Measurements from ENCODE around the gene SDC1.

SDC1 gene

GRCh38 chr2:20227894-20228505, 3.1 kb upstream of the SDC1 start:
- no peak for DNase-seq

DNA sequence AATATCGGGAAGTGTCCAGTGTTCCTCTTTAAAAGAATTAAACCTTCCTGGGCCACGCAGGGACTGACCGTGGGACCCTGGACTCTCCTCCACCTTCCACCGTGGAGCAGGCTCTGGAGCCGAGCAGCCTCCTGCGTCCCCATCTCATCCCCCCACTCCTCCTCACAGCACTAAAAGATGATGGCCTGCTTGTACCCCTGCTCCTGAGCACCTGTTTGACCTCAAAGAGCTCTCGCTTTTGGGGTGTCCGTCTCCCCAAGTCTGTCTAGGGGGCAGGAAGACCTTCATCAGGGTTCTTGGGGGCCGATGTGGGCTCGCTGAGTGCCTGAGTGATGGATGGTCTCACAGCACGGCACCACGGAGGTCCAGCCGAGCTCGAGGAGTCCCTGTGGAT, 1.2 kb upstream of the SDC1 start:
- no peak for DNase-seq

DNA sequence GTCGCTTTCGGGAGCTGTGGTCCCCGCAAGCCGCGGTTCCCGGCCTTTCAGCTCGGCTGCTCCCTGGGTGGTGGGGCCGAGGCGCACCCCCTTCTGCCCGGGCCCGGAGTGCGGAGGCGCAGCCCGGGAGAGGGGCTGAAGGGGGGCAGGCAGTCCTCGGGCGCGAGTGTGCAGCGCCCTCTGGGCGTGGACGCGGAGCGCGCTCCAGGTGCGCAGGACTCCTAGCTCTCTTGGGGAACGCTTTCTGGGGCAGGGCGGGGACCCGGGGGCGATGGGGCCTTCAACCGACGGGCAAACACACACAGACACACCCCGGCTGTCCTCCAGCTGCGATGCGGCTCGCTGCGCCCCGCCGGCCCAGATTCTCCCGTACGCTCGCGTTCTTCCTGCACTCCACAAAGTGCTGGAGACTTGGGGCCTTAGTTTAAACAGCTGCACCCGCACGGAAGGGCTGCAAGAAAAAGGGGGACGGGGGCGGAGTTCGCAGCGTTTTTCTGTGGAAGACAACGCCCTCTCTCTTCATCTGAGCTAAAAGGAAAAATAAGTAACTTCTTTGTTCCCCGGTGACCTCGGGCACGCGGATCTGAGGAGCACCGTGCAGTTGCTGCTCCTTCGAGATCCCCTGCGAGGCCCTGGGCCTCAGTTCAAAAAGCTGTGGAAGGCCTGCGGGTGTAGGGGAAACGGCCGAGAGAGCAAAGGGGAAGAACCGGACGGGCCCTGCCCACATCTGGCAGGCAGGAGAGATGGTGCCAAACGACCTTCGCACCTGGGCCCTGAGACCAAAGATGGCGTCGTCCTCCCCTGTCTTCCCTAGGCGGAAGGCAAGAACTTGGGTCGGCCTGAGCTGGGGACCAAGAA, 593 bp upstream of the SDC1 start:
- peak; percentile 76 for DNase-seq

DNA sequence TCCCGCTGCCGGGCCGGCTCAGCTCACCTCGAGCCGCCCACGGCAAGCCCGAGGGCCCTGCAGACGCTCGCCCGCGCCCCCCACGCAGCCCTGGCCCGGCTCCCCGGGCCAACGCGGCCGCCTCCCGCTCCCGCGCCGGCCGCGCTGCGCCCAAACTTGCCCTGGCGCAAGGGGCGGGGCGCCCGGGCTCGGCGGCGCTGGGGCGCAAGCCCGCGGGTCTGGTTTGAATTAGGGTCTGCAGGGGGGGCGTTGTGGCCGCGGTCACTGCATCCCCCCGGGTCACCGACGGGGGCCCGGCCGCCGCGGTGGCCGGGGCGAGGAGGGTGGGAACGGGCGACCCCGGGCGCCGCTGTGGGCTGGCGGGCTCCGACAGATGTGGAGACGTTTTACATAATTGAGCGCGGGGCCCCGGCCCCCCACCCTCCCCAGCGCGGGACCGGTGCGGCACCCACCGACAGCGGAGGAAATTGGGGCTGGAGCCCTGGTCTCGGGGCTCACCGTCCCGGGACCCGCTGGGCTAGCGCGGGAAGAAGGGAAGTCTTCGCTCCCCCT, 690 bp downstream of the SDC1 start:
- DNase-seq, result no peak

GRCh38 chr2:20223407-20224163, 1.3 kb downstream of the SDC1 start:
- DNase-seq, result peak; percentile 56

GRCh38 chr2:20222769-20223406, 2.0 kb downstream of the SDC1 start:
- peak; percentile 35 for DNase-seq

DNA sequence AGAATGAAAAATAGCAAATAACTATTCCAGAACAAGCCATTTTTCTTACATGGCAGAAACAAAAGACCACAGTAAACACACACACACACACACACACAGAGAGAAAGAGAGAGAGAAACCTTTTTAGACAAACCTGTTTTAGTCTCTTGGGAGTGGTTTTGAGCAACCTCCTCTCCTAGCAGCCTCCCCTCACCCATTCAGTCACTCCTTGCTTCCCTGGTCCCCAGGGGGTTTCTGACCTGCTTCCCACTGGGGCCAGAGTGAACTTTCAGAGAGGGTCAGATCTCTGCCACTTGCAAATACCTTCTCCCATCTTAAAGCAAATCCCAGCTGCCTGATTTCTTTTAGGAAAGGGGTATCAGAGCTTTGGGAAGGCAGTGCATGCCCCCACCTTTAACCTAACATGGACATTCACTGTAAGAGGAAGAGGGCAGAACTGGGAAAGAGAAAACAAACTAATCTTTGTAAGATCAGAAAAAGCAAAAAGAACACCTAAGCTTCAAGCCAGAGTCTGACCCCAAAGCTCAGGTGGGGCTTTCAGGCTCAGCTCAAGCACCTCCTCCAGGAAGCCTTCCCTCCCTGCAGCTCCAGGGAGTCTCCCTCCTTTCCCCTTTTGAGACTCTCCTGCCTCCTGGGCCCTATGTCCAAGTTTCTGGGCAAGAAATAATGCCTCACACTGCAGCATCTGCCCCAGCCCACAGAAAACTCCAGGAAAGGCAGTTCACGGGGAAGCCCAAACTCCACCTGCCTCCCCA, 2.7 kb downstream of the SDC1 start:
- no peak for DNase-seq

GRCh38 chr2:20221555-20221973, 3.4 kb downstream of the SDC1 start:
- DNase-seq, result no peak

- no peak for DNase-seq
Measured at GRCh38 chr2:20220806-20221554, 4.0 kb downstream of the SDC1 start.

- no peak for DNase-seq
Measured at GRCh38 chr2:20219763-20220380, 5.1 kb downstream of the SDC1 start.

DNA sequence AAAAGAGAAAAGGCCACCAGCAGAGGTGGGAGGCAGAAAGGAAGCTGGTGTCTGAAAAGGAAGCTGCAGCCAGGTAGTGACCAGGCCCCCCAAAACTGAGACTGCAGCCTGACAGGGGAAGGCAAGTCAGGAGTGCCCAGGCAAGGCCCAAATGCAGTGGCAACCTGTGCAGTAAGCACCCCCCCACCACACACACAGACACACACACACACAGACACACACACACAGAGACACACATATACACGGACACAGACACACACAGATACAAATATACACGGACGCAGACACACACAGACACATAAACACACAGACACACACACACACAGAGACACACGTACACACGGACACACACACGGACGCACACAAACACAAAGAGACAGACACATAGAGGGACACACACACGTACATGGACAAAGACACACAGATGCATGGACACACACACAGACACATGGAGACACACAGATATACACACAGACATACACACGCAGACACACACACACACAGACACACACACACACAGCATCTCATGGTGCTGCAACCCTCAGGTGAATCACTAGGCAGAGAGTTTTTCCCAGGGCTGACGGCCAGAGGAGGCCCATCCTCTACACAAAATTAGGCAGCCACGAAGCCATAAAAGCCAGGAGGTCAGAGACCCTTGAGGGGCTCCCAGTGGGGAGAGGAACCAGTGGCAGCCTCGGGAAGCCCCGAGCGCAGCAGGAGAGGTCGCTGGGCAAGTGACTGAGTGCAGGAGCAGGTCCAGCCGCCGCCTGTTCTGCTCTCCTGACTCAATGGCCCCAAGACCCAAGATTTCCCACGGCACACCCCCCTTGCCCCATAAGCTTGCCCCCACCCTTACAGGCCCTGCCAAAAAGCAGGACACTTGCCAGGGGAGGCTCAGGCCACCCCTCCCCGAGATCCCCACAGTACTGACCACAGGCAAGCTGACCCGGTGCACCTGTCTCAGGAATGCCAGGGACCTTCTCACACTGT, 6.3 kb downstream of the SDC1 start:
- DNase-seq, result no peak

DNA sequence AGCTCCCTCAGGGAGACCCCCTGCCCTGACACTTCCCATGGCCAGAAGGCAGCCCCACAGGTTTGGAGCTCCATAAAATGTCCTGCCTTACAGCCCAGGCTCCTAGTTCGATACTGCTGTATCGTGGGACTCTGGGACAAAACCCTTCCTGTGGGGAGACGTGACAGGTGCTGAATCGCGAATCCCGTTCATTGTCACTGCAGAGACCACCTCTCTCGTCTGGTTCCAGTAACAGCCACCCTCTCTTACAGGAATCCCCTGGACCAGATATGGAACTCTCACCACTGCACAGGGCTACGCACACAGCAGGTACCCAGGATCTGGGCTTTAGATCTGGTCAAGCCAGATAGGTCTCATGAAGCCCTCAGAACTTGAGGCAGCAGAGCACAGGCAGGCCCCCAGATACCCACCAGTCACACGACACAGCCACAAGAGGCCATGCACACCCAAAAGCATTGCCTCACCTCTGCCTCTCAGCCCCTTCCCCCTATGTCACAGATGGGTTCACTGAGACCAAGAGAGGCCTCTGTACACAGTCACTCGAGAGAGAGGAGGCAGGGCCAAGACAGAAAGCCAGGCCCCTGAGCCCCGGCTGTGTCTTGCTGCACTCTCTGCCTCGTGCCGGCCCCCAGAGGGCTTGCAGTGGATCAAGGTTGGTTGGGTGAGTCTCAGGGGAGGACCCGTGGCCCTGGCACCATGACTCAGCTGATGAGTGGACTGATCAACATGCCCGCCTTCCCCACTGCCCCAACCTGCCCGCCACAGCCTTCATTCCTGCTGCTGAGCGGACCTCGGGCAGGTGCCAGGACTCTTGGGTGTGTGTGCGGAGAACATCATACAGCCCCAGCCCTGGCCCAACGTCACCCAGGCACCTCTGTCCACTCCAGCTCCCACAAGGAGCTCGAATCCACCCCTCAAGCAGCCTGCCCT, 7.6 kb downstream of the SDC1 start:
- DNase-seq, result no peak

DNA sequence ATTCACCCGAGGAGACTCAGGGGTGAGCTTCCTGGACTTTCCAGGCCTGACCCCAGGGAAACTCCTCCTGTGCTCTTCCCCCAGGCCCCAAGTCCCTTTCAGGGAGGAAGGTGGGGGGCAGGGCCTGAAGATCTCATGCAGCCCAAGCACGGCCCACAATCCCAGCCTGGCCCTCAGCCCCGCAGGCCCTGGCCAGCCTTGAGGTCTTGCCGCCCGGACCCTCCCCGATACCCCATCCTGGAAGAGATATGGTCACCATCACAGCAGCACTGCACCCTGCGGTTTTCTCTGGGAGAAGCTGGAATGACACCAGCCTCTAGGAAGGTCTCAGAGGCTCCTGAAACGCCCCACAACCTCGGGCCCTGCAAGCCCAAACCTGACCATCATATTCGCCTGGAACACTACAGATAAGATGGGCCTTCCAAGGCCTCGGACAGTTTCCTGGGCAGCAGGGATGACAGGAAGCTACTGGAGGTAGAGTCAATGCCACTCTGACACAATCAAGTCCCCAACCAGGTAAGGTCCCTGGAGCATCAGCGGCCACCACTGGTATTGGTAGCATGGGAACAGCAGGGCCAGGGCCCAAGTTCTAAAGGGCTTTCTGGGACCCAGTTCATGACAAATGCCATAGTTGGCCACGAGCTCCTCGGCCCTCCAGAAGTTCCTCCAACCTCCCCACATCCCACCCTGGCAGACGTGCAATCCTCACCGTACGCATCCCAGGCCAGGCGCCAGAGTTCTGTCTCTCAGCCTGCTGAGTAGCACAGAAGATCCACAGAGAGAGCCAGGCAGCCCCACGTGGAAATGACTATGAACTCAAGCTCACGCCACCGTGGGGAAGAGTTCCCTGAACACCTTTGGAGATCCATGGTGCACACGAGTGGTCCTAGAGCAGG, 8.6 kb downstream of the SDC1 start:
- no peak for DNase-seq

GRCh38 chr2:20215183-20216040, 9.5 kb downstream of the SDC1 start:
- no peak for DNase-seq

DNA sequence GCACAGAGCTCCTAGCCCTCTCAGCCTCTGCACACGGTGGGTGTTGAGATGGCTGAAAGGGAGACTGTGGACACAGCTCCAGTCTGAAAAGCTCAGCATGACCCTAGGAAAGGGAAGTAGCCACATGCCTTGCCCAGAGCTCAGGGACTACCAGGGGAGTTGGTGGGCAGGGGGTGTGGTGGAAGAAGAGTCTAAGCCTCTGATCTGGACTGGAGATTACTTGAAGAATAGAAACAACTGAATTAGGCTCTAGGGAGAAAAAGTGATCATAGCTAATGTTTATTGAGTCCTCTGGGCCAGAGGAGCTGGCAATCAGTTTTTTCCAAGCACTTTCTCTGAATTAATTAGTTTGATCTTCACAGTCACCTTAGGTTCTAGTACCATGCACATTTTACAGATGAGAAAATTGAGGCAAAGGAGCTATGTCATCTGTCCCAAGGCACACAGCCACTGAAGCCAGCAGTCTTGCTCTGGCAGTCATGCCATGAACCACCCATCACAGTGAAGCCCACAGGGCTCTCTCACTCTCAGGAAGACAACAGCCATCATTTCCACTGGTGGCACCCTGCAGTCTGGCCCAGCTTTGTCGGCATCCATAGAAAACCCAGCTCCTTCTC, 10.3 kb downstream of the SDC1 start:
- DNase-seq, result no peak

All from NCI-H82 (cell line).